GM18858 (cell line): ENCODE data around the gene IQSEC1.

Experiments
- ATAC-seq: cut with Tn5 transposase; IDR thresholded peaks from one replicate; pipeline ENCODE4 v1.9.1; 2021; ENCODE audit not compliant: unreplicated experiment

IQSEC1 gene

GRCh38 chr3:12916159-12916558, 157.1 kb downstream of the IQSEC1 start:
- no peak for ATAC-seq

- ATAC-seq = no peak
Observed at GRCh38 chr3:12914088-12914487, 159.1 kb downstream of the IQSEC1 start.

- ATAC-seq = no peak
Observed at GRCh38 chr3:12911881-12912415, 161.3 kb downstream of the IQSEC1 start.

DNA sequence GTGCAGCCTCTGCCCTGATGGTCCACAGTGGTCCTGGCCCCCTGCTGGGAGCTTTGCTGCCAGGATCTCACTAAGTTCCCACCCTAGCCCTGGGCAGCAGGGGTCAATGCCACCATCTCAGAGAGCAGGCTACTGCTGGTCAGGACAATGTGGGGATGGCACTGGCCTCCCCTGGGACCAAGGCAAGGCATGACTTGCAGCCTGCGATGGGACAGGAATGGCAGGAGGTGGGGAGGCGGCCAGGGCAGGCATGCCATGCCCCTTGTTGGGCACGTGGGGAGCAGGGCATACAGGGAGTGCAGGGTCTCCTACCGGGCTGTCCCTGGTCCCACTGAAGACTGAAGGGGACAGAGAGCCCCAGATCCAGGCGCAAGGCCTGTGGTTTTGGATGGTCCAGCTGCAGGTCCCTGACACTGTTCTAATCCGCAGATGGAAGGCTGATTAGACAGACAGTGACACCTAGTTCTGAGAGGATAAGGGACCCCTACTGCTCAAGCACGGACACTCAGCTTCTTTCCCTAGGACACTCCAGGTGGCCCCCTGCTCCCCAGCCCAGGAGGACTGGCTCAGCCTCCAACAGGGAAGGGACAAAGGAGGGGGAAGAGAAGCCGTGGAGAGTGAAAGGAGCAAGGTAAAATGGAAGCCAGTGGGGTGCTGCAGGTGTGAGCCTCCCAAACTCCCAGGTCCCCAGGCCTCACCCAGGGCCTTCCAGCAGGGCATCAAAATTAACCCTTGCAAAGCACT, 162.7 kb downstream of the IQSEC1 start:
- ATAC-seq = no peak

DNA sequence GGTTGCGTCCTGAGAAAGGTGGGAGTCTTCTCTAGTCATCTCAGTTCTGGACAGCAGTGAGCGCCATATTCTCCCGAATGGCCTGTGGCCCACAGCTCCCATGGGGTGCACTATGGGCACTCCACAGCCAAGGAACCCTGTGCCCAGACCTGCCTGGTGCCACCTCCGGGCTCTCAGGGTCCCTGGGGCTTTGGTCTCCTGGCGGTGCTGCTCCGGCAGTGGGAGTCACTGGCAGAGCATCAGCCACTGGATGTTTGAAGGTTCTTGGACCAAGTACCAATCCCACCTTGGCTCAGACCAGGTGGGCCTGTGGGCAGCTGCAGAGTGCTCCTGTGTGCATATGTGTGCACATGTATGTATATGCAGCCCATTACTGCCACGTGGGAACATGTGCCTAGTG, 163.5 kb downstream of the IQSEC1 start:
- ATAC-seq = no peak

DNA sequence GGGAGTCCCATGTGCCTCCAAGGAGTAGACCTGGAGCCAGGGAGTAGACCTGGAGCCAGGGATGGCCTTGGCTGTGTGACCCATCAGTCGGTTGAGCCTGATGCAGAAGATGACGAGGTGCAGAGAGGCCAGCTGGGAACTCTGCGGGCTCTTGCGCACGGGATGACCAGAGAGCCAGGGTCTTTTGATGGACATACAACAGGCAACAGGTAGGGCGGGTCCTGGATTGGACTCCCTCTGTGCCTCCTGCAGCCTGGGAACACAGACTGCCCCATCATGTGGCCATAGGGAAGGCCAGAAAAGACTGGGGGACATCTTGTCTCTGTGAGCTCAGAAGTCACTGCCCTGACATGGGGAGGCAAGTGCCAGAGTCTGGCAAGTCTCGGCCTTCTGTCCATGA, 164.4 kb downstream of the IQSEC1 start:
- ATAC-seq = no peak

DNA sequence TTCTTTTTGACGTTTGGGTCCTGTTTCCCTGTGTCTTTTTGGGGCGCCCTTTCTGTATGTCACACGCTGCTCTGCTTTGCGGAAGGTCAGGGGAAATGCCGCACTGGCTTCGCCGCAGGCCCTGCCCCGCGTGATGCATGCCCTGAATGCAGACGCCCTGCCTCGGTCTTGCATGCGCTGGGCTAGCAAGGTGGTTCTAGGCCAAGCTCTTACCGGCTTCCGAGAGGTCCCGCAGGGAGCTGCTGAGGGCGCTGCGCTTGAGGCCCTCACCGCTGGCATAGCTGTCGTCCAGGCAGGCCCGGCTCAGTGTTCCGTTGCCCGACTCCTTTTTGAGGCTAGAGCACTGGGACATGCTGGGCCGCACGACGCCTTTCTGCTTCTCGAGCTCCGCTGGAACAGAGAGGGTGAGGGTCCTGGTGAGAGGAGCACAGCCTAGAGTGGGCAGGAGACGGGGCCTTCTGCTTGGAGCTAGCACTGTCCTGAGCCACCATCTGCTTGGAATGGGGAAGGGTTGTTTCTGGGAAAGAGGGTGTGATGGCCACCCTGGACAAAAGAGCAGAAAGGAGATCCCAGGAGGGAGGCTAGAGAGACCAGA, 165.0 kb downstream of the IQSEC1 start:
- no peak for ATAC-seq

DNA sequence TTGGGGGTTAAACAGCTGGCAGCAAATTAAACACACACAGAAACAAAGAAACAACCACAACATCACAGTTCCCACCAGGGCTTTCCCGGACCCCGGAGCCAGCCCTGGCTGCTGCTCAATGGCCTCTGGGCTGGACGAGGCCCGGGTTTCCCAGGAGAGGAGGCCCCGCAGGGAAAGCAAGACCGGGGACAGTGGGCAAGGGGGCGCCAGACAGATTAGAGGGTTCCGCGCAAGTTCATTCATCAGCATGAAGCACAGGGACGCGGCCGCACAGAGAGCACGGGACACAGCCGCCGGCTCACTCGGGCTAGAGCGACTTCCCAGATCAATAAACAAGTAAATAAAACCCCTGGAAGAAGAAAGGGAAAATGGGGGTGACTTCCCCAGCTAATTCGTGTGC, 165.5 kb downstream of the IQSEC1 start:
- no peak for ATAC-seq

- no peak for ATAC-seq
Observed at GRCh38 chr3:12907296-12907695, 165.9 kb downstream of the IQSEC1 start.

DNA sequence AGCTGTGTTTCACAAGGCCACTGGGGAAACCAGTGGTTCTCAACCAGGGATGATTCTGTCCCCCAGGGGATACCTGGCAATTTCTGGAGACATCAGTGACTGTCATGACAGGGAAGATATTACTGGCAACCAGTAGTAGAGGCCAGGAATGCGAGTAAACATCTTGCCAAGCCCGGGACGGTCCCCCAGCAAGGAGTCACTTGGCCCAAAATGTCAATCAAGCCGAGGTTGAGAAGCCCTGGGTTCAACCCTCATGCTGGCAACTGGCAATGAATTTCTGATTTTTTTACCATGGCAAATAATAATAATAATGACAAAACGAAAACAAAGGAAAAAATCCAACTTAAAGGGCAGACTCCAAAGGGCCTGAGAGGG, 166.3 kb downstream of the IQSEC1 start:
- no peak for ATAC-seq

DNA sequence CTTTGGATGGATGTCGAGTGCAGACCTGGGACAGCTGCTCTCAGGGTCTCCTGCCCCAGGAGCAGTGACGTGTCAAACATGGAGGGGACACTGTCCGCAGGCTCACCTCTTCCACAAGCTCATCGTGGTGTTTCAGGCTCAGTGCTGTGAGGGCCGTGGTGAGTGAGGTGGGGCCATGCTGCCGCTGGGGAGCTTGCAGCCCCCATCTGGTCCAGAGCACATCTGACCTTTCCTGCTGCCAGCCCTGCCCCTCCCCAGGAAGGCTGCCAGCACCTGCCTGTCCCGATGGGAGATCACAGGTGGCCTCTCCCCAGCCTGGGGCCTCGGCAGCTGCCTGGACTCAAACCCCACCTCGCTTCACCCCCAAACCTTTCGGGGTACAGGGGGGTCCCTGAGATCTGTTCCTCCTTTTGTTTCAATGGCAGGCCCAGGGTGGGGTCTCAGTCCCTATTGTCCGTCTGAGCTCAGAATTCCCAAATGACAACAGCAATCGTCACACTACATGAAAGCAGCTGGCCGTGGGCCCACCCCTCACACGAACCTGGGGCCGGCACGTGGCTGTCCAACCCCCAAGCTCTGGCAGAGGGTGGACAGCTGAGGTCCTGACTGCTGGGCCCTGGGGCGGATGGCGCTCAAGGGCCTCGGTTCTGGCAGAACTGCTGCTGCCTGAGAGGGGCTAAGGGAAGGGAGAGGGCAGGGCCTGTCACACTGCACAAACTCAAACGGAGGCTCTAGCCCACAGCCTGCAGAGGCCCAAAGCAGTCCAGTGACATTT, 166.9 kb downstream of the IQSEC1 start:
- no peak for ATAC-seq

DNA sequence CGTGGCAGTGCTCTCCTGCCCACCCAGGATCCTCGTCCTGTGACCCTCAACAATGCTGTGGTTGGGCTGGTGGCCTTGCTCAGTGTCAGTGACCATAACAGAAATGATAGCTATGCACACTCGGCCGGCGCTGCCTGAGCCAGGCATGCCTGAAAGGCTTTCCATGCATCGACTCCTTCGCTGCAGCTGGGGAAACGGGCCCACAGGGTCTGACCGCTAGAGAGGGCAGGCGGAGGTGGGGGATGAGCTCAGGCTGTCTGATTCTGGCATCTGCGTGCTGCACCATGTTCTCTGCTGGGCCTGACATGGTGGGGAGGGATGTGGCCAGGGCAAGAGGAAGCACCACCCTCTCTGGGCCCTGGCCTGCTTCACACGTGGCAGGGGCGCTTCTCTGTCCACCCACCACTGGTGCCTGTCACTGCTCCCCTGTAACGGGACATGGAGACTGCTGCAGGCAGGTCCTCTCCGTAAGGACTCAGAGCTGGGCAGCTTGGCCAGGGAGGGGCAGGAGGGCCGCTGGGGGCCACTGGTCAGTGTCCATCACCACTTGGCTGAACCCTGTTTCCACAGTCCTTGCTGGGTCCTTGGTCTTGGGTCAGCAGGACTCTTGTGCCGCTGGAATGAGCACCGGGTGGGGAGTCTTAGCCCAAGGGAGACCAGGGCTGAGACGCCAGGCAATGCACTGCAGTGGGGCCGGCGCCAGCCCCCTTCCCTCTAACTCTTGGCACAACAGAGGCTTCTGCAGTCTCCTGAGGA, 167.7 kb downstream of the IQSEC1 start:
- no peak for ATAC-seq

DNA sequence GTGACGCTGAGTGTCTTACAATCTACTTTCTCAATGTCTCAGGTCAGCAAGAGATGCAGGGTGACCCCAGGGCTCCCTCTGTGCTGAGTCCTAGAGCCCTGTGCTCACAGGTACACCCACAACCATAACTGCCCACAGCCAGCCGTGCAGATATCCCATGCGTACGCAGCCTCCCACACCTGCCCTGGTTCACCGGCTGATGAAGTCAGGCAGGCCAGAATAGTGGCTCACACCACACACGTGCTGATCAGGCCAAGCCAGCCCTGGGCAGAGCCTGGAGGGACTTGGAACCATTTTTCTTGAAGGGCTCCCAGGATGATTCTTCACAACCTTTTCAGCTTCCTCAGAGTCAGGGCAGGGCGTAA, 168.3 kb downstream of the IQSEC1 start:
- no peak for ATAC-seq

GRCh38 chr3:12903881-12904280, 169.3 kb downstream of the IQSEC1 start:
- no peak for ATAC-seq

DNA sequence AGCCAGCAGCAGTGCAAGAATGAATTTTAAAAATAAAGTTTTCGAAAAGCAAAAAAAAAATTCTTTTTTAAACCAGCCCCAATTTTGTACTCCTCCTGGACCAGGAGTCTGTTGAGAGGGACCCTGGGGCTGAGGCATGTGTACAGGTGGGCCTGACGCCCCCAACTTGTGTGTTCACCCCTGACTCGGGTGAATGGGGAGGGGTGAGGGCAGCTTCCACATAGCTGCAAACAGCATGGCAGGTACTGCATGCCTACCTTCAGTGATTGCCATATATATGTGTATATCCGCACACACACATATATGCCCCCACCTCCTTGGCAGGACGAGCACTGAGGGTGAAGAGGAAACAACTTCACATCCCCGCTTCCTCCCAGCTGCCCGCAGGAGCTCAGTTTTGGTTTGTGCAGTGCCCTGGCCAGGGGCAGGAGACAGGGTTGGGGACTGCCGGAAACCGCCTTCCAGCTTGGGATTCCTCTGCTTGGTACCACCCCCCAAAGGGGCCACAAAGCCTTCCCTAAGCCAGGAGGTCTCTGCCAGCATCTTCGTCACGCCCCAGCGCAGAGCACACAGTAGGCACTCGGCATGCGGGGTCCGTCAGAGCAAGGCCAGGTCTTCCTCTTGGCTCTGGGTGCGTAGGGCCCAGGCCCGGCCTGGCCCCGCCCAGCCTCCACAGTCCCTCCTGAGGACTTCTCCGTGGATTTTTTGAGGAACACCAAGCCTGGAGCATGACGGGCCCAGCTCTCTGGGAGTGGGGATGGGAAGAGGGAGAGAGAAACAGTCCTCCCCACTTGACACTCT, 170.0 kb downstream of the IQSEC1 start:
- ATAC-seq = no peak

- no peak for ATAC-seq
Observed at GRCh38 chr3:12902181-12902999, 170.8 kb downstream of the IQSEC1 start.

DNA sequence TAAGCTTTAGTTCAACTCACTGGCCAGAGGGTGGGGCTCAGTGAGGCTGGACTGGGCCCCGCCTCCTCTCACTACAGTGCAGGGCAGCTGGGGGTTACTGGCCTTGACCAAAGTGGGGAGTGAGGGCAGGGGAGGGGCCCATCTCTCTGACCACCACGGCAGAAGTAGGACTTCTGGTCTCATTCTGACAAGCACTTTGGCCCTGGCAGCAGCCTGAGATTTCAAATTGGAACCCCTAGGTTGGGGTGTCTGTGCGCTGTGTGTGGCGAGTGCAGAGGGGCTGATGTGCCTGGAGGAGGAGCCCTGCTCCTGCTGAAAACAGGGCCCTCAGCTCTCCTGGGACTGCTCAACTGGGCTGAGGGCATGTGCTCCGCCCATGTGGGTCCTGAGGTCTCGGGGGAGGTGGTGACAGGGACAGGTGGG, 171.6 kb downstream of the IQSEC1 start:
- no peak for ATAC-seq

- ATAC-seq = no peak
Observed at GRCh38 chr3:12900885-12901411, 172.3 kb downstream of the IQSEC1 start.
